Body of pancreas (tissue), 4 donors: Measurements from ENCODE around the gene TOX2. TPM values are rescaled to one million over a fixed set of nuclear protein-coding genes. Genes with fewer than 3 reads are reported as not detected.

Experiments used
- ATAC-seq: fragments of 150-250 bp; one replicate; pipeline ENCODE4 v1.9.1; 2016
- DNase-seq, 4 donors: peaks; one replicate each; pipeline ENCODE4 v3.0.0-alpha.2; 2019
- H3K27ac ChIP-seq, 4 donors: fragments of 200-600 bp; sonication (generic); 1 replicate in 3 of 4; 2 replicates in 1 of 4; pipeline versions ENCODE4 v1.5.1 to v1.6.1; 2016 to 2019; ENCODE audit warnings: mild to moderate bottlenecking in 1 of 4, mixed read lengths in 1 of 4, moderate library complexity in 1 of 4
- H3K27me3 ChIP-seq, 2 donors: fragments of 200-600 bp; sonication (generic); one replicate each; pipeline ENCODE4 v1.6.0; 2016; ENCODE audit warnings: mild to moderate bottlenecking in 1 of 2
- H3K36me3 ChIP-seq, 2 donors: fragments of 200-600 bp; sonication (generic); replicated peaks in 1 of 2; 2 replicates each; pipeline ENCODE4 v1.5.1; 2016; ENCODE audit warnings: low read depth in 2 of 2; ENCODE audit not compliant: insufficient read depth in 1 of 2
- H3K4me1 ChIP-seq: fragments of 200-600 bp; sonication (generic); one replicate; pipeline ENCODE4 v1.6.0; 2016
- H3K4me3 ChIP-seq, 2 donors: fragments of 200-600 bp; sonication (generic); 1 replicate in 1 of 2; 2 replicates in 1 of 2; pipeline ENCODE4 v1.5.1; 2016 to 2019
- H3K9me3 ChIP-seq, 3 donors: fragments of 200-600 bp; sonication (generic); 1 replicate in 2 of 3; 2 replicates in 1 of 3; pipeline ENCODE4 v1.5.1; 2016
- POLR2A ChIP-seq, 3 donors: fragments of 450-650 bp; IDR thresholded peaks; one replicate each; pipeline ENCODE4 v1.6.1; 2016; ENCODE audit warnings: antibody characterized with exemption in 3 of 3, mild to moderate bottlenecking in 2 of 3
- WGBS, 2 donors: methylation state at CpG; one replicate each; pipeline ENCODE4 v1.1.5; 2017; 5-methylcytosine and 5-hydroxymethylcytosine counted together
- intact Hi-C: fragments of 100-400 bp; cut with DNase I; formaldehyde crosslinking; loops from one replicate; pipeline ENCODE4 v1.15.1; 2023
- total RNA-seq, 2 donors: library from RNA; depleted of rRNA; stranded (reverse); fragments of >200 nt; gene quantifications; one replicate each; pipeline ENCODE4 v1.1.0, GENCODE V29; 2016
- TF ChIP-seq, protein P1 (sequence below), 7 experiments: fragments of 450-650 bp in 4 of 7; fragments of 200-600 bp in 3 of 7; sonication (generic) in 3 of 7; IDR thresholded peaks; one replicate each; pipeline ENCODE4 v1.5.1; 2016 to 2019; ENCODE audit warnings: antibody characterized with exemption in 7 of 7

Gene TOX2
- total RNA-seq, 2 donors from 2014 or later: 1.8 to 2.0 TPM

DNA sequence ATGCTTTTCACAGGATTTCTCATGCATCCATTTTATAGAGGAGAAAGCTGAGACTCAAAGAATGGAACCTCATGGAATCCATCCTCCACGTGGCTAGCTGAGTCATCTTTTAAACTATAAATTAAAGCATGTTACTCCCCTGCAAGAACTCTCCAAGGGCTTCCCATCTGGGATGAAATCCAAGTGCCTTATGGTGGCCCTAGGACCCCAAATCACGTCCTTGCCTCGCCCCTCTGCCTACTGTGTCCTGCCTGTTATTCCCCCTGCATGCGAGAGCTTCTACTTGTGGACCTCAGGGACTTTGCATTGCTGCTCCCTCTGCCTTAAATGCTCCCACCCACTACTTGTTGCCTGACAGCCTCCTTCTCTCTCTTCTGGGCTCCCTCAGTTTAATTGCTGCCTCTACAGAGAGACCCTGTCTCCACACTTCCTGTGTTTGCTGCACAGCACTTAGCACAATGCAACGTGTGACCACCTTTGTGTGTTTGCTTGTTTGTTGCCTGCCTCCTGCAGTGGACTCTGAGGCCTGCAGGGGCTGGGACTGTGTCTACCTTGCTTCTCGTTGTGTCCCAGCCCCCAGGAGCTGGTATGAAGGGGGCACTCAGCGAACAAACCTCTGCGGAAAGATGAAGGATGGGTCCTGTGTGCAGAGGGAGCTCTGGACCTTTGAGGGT, 39.4 kb downstream of the TOX2 start:
- no peak for TF ChIP-seq POLR2A (IDR thresholded peaks at IDR 0.05)
- TF ChIP-seq, protein P1, sequence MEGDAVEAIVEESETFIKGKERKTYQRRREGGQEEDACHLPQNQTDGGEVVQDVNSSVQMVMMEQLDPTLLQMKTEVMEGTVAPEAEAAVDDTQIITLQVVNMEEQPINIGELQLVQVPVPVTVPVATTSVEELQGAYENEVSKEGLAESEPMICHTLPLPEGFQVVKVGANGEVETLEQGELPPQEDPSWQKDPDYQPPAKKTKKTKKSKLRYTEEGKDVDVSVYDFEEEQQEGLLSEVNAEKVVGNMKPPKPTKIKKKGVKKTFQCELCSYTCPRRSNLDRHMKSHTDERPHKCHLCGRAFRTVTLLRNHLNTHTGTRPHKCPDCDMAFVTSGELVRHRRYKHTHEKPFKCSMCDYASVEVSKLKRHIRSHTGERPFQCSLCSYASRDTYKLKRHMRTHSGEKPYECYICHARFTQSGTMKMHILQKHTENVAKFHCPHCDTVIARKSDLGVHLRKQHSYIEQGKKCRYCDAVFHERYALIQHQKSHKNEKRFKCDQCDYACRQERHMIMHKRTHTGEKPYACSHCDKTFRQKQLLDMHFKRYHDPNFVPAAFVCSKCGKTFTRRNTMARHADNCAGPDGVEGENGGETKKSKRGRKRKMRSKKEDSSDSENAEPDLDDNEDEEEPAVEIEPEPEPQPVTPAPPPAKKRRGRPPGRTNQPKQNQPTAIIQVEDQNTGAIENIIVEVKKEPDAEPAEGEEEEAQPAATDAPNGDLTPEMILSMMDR (IDR thresholded peaks at IDR 0.05): no peak
- H3K4me1 ChIP-seq: peaks cover 9% of the 10 kb centered on the region
- ATAC-seq: no peak
- no peak overlapping the region for H3K4me3 ChIP-seq
- no peaks in the 10 kb centered on the region for H3K36me3 ChIP-seq
- no peak for DNase-seq
- intact Hi-C loops: no loop called here
- H3K27ac ChIP-seq: no peak overlapping the region
- H3K9me3 ChIP-seq: no peaks in the 10 kb centered on the region
- WGBS, 2 donors: 55 to 60% methylated on average over 8 of the region's 8 CpGs
- H3K27me3 ChIP-seq: no peaks in the 10 kb centered on the region

DNA sequence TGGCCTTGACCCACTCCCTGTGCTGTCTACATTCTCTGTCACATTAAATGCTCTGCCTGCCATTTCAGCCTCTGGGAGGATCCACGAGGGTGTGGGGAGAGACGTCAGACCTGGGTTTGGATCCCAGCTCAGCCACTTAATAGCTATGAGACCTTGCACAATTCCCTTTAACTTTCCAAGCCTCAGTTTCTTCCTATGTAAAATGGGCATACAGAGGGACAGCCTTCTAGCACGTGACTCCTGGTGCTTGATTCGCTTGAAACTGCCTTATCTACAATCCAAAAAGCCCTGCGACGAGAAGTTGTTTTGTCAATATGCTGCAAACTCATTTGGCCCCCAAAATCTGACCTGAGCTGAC, 40.0 kb downstream of the TOX2 start:
- Histone ChIP-seq H3K4me3 (no peak overlapping the region), H3K27ac (no peak overlapping the region), H3K36me3 (no peaks in the 10 kb centered on the region), H3K27me3 (no peaks in the 10 kb centered on the region), H3K9me3 (no peaks in the 10 kb centered on the region), H3K4me1 (peaks cover 15% of the 10 kb centered on the region)
- ATAC-seq (no peak), DNase-seq (no peak)
- no peak for TF ChIP-seq POLR2A (IDR thresholded peaks at IDR 0.05)
- TF ChIP-seq, protein P1 (IDR thresholded peaks at IDR 0.05): no peak
- WGBS, 2 donors: 47 to 60% methylated on average over 6 of the region's 6 CpGs
- intact Hi-C loops: no loop called here

DNA sequence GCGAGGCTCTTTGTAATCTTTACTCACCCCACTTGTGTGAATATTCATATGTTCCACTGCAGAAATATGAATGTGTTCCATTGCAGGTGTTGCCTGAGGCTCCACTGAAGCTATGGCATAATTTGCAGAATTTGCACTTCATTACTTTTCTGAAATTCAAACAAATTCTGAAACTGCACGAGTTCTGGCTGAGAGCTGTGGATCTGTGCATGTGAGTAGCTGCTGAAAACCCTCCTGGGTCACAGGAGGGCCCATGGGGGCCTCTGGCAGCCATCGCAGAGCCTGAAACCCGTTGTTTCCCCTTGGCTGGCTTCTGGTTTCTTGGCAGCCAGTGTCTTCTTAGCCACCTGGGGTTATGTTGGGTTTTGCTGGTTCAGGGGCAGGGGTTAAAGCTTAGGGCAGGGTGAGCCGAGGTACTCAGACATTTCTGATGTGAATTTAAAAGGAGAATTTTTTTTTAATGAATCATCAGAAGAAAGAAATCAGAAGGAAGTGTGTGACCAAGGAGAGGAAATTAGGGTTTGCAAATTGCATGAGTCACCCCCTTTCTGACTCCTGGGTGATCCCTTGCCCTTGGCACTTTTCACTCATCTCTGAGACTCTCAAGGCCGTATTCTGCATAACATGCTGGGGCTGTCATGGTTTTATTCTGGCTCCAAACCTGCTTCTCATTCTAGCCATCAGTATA, 40.6 kb downstream of the TOX2 start:
- H3K27ac ChIP-seq: no peak overlapping the region
- no peak overlapping the region for H3K4me3 ChIP-seq
- no peak for TF ChIP-seq POLR2A (IDR thresholded peaks at IDR 0.05)
- TF ChIP-seq, protein P1 (IDR thresholded peaks at IDR 0.05): no peak
- H3K9me3 ChIP-seq: no peaks in the 10 kb centered on the region
- no peaks in the 10 kb centered on the region for H3K36me3 ChIP-seq
- H3K27me3 ChIP-seq: no peaks in the 10 kb centered on the region
- intact Hi-C loops: no loop called here
- ATAC-seq (no peak), DNase-seq (peak in 1 of 4 donors; percentile 25)
- WGBS, 2 donors: 44 to 47% methylated on average over 6 of the region's 6 CpGs
- peaks cover 18% of the 10 kb centered on the region for H3K4me1 ChIP-seq

DNA sequence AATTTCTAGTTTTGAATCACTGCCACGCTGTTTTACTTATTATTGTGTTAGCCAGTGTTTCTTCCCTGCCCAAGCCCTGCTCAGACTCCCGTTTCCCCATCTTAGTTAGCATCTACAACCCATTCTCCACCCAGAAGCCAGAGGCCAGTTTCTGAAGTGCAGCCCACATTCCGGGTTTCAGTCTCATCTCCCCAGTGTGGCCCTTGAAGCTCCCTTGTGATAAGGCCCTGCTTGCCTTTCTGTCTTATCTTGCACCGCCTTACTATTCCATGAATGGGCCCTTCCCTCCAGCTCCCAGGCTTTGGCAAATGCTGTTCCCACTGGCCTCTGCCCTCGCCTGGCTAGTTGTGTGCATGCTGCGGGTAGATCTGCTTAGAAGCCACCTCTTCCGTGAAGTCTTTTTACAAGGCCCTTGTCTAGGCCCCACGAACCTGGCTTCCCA, 41.1 kb downstream of the TOX2 start:
- 75 to 87% methylated on average over 8 of the region's 8 CpGs for WGBS, 2 donors
- TF ChIP-seq, protein P1 (IDR thresholded peaks at IDR 0.05): no peak
- no peak for TF ChIP-seq POLR2A (IDR thresholded peaks at IDR 0.05)
- H3K9me3 ChIP-seq: no peaks in the 10 kb centered on the region
- H3K36me3 ChIP-seq: no peaks in the 10 kb centered on the region
- no peak for DNase-seq
- no peak for ATAC-seq
- peaks cover 18% of the 10 kb centered on the region for H3K4me1 ChIP-seq
- no peak overlapping the region for H3K4me3 ChIP-seq
- H3K27me3 ChIP-seq: no peaks in the 10 kb centered on the region
- intact Hi-C loops: no loop called here
- H3K27ac ChIP-seq: no peak overlapping the region
